Activated naive CD4-positive, alpha-beta T cell treated with anti-CD3 and anti-CD28 coated beads, Interleukin-2, amount 10 ng/mL, durations not matched to agents 7 days and 5 days (primary cell): ENCODE measurements around the gene MSRB2.
"Not testable (repeated sequence)": the region's sequence is repeated elsewhere in the genome, so short reads cannot be mapped to it uniquely, and the experiment has no call there.

Experiments used
- CTCF ChIA-PET: fragments of 350-600 bp; sonication (Branson Sonifier 250); formaldehyde crosslinking; loops from one replicate; lab custom pipeline; 2021; ENCODE audit warnings: antibody characterized with exemption; lab: Charles Lee
- DNase-seq: peaks from one replicate; pipeline ENCODE4 v3.0.0-alpha.2; 2020
- H3K27ac Mint-ChIP-seq: one replicate; pipeline ENCODE4 v1.8.0; 2021; ENCODE audit warnings: mild to moderate bottlenecking, moderate library complexity, mixed read lengths
- H3K27me3 Mint-ChIP-seq: one replicate; pipeline ENCODE4 v1.8.0; 2021; ENCODE audit warnings: mild to moderate bottlenecking, mixed read lengths
- H3K36me3 Mint-ChIP-seq: one replicate; pipeline ENCODE4 v1.8.0; 2021; ENCODE audit warnings: mixed read lengths
- H3K4me1 Mint-ChIP-seq: one replicate; pipeline ENCODE4 v1.8.0; 2021; ENCODE audit warnings: mixed read lengths
- H3K4me3 Mint-ChIP-seq: one replicate; pipeline ENCODE4 v1.8.0; 2021; ENCODE audit warnings: mild to moderate bottlenecking, moderate library complexity, mixed read lengths
- H3K9me3 Mint-ChIP-seq: one replicate; pipeline ENCODE4 v1.8.0; 2021; ENCODE audit warnings: mixed read lengths

MSRB2 gene

DNA sequence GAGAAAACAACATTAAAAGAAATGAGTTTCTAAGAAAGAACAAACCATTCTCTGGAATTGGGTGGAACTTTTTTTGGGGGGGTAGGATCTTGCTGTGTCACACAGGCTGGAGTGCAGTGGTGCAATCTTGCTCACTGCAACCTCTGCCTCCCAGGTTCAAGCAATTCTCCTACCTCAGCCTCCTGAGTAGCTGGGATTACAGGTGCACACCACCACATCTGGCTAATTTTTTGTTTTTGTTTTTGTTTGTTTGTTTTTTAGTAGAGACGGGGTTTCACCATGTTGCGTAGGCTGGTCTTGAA, 30.6 kb upstream of the MSRB2 start:
- H3K4me3 Mint-ChIP-seq, H3K4me1 Mint-ChIP-seq, H3K27ac Mint-ChIP-seq, DNase-seq, CTCF ChIA-PET, H3K36me3 Mint-ChIP-seq, H3K9me3 Mint-ChIP-seq: not testable (repeated sequence)
- peaks cover 21% of the 10 kb centered on the region for H3K27me3 Mint-ChIP-seq

DNA sequence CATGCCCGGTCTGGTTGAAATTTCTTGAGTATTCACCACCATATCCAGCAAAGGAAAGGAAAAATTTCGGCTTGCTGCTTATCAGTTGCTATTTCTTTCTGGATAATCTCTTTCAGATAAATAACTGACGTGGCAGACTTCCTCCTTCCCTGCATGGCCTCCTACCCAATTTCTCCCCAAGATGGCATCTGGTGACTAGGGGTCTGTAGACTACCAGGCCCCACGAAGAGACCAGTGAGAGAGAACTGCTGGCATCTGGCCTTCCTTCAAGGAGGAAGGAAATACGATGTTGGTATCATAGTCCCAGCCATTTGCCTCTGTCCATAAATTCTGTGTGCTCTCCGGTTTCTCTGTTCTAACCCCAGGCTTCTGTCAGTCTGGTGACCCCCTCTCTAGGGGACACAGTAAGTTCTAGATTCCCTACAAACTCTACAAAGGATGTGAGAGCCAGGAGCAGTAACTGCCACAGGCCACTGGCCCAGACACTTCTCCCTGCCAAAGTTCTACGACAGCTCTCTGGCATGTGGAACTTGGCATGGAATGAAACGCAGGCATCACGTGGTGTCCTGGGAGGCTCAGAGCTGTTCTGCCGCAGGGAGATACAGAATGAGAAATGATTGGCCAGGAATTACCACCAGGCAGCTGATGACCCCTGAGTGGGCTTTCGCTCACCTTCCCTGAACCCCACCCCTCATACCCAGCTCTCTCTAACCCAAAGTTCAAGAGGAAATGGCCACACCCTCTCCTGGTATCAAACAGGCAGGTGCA, 30.0 kb upstream of the MSRB2 start:
- Mint-ChIP-seq H3K4me1 (no peaks in the 10 kb centered on the region), H3K9me3 (no peaks in the 10 kb centered on the region), H3K27ac (no peak overlapping the region), H3K27me3 (peaks cover 17% of the 10 kb centered on the region), H3K4me3 (no peak overlapping the region), H3K36me3 (no peaks in the 10 kb centered on the region)
- no peak for DNase-seq
- CTCF ChIA-PET: no interaction called here

DNA sequence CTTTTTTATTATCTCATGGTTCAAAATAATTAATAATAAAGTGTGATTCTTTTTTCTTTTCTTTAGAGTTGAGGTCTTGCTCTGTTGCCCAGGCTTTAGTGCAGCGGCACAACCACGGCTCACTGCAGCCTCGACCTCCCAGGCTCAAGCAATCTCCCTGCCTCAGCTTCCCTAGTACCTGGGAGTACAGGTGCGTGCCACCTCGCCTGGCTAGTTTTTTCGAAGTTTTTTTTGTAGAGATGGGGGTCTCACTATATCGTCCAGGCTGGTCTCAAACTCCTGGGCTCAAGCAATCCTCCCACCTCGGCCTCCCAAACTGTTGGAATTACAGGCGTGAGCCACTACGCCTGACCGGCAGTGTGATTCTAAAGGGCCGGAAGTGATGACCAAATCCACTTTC, 28.0 kb upstream of the MSRB2 start:
- Mint-ChIP-seq H3K27ac (no peak overlapping the region), H3K9me3 (no peaks in the 10 kb centered on the region), H3K27me3 (peaks cover 4% of the 10 kb centered on the region), H3K36me3 (no peaks in the 10 kb centered on the region), H3K4me1 (no peaks in the 10 kb centered on the region), H3K4me3 (no peak overlapping the region)
- CTCF ChIA-PET: no interaction called here
- no peak for DNase-seq

DNA sequence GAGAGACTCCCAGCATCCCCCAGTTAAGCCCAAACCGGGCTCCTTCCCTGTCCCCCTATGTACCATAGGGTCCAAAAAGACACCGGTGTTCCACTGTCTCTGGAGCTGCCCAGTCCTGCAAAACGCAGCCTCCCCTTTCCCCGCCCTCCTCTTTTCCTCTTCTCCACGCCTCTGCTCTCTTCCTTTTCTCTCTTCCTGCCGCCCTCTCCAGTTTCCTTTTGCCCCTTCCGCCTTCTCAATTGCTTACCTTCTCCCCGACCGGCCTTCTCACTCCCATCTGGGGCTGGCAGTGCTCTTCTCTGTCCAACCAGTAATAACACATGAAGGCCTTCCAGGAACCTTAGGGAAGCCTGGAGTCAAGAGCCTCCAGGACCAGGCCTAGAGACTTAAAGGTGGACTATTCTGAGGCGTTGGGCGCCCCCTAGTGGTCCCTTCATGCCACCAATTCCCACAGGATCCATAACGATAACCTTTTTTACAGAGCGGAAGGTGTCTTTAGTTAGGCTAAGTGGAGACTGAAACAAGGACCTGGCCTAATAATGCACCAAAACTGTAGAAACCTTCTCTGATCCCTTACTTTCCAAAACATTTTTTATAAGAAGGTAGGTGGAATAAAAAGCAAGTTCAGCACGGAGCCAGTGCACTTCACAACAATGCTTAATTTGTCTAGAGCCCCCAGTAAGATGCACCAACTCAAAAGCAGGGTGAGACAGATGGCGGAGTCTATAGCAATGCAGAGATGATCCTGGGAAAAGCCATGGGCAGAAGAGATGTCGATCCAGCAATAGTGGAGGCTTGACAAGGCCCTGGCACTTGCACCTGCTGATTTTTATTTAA, 27.2 kb upstream of the MSRB2 start:
- H3K27ac Mint-ChIP-seq: no peak overlapping the region
- no peaks in the 10 kb centered on the region for H3K36me3 Mint-ChIP-seq
- H3K4me3 Mint-ChIP-seq: no peak overlapping the region
- peaks cover 4% of the 10 kb centered on the region for H3K27me3 Mint-ChIP-seq
- H3K4me1 Mint-ChIP-seq: no peaks in the 10 kb centered on the region
- no peaks in the 10 kb centered on the region for H3K9me3 Mint-ChIP-seq
- peak; percentile 72 for DNase-seq
- CTCF ChIA-PET: no interaction called here

DNA sequence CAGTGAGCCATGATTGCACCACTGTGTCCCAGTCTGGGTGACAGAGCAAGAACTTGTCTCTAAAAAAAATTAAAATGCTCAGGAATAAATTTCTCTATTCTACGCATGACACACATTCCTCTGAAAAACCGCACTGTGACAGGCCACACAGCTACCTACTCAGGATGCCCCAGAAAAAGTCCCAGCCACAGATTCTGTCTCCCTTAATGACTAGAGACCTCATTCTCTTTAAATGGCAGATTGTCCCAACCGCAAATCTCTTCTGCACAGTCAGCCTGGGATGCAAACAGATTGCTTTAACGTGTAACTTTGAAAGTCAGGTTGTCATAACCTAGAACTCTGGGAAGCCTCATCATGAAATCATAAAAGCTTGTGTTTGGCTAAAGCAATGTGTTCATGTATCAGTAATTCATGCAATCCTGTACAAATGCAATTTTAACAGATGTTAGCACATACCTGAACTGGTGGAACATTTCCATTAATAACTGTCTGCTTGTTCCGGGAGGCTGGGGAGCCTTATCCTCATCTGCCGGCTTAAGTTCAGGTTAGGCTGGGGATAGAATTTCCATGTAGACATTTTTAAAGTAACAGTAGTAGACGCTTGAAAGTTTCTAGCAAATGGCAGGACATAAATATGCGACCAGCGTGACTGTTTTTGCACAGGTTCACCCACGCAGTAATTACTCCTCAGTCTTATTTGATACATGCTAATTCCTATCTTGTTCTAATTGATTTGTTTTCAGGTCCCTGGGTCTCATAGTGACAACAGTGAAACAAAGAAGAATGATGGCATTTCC, 26.2 kb upstream of the MSRB2 start:
- Mint-ChIP-seq H3K27ac (no peak overlapping the region), H3K9me3 (no peaks in the 10 kb centered on the region), H3K4me3 (no peak overlapping the region), H3K36me3 (no peaks in the 10 kb centered on the region), H3K27me3 (peaks cover 5% of the 10 kb centered on the region), H3K4me1 (no peaks in the 10 kb centered on the region)
- CTCF ChIA-PET: no interaction called here
- no peak for DNase-seq

DNA sequence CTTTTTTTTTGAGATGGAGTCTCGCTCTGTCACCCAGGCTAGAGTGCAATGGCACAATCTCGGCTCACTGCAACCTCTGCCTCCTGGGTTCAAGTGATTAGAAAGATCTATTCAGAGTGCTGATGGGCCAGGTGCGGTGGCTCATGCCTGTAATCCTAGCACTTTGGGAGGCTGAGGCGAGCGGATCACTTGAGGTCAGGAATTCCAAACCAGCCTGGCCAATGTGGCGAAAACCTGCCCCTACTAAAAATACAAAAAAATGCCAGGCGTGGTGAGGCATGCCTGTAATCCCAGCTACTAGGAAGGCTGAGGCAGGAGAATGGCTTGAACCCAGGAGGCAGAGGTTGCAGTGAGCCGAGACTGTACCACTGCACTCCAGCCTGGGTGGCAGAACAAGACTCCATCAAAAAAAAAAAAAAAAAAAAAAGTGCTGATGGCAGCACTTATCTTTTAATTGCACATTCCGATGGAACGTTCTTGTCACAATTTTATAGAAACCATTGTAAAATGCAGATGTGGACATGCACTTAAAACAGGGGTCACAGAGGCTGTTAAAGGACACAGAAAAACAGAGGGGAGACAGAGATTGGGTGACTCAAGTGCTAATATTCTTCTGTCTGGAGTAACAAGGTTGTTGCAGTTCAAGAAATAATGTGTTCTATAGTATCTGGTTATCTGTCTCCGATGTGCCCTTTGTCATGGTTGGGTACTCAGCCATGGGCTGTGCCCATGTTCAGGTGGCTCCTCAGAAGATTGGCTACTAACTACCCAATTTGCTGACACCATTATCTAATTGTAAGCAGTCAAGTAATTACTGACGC, 25.1 kb upstream of the MSRB2 start:
- not testable (repeated sequence) for H3K36me3 Mint-ChIP-seq, H3K27me3 Mint-ChIP-seq, H3K4me1 Mint-ChIP-seq, H3K9me3 Mint-ChIP-seq, H3K4me3 Mint-ChIP-seq, H3K27ac Mint-ChIP-seq, DNase-seq
- CTCF ChIA-PET: interaction anchor here (1.0 kb wide), 1 partner anchor 1077 kb away, joined by 3 read pairs; no protein-coding TSS in a partner anchor

DNA sequence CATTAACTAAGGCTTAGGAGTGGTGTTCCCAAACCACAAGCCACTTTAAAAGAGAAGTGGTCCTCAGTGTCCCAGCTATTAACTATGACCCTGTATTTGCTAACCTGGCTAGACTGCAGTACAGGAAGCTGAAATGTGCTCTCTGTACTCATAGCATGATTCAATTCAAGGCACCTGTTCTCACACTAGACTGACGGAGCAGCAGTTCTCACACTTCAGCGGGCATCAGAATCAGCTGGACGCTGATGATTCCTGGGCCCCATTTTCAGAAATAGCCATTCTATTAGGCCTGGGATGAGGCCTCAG, 24.5 kb upstream of the MSRB2 start:
- CTCF ChIA-PET: interaction anchor here (1.0 kb wide), 1 partner anchor 1078 kb away, joined by 3 read pairs; no protein-coding TSS in a partner anchor

DNA sequence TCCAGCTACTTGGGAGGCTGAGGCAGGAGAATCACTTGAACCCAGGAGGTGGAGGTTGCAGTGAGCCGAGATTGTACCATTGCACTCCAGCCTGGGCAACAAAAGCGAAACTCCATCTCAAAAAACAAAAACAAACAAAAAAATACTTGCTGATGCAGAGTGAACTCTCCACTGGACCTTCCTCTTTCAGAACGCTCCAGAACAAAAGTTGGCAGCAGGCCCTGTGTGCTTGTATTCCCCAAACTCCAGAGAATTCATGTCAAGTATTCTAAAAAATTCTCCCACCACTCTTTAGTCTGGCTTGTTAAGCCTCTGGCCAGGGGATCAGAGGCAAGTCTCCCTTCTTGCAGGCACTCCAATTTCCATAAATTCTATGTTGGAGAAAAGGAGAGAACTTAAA, 22.8 kb upstream of the MSRB2 start:
- not testable (repeated sequence) for H3K27ac Mint-ChIP-seq

More for the DNA sequence above, 24.5 kb upstream of the MSRB2 start:
- no peaks in the 10 kb centered on the region for H3K4me1 Mint-ChIP-seq
- H3K4me3 Mint-ChIP-seq: no peak overlapping the region
- no peak for DNase-seq
- H3K27me3 Mint-ChIP-seq: peaks cover 7% of the 10 kb centered on the region
- no peaks in the 10 kb centered on the region for H3K9me3 Mint-ChIP-seq
- no peak overlapping the region for H3K27ac Mint-ChIP-seq
- H3K36me3 Mint-ChIP-seq: no peaks in the 10 kb centered on the region

DNA sequence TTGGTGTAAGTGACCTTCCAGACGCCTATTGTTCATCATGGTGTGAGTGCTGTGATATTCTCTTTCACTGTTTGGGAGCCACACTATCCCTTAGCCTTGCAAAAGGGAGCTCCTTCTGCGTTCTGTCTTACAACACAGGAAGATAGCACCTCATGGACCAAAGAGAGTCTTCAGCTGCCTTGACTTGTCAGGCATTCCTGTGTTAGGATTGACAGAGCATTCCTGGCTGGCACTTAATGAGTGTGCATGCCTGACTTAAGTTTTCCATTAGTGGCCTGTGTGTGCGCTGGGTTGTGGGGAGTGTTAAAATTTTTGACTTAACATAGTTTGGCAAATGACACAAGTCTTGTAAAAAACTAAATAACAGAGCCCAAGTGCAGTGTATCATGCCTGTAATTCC, 21.9 kb upstream of the MSRB2 start:
- DNase-seq: no peak
- CTCF ChIA-PET: no interaction called here
- H3K27me3 Mint-ChIP-seq: peaks cover 13% of the 10 kb centered on the region
- H3K36me3 Mint-ChIP-seq: no peaks in the 10 kb centered on the region
- no peaks in the 10 kb centered on the region for H3K4me1 Mint-ChIP-seq
- no peaks in the 10 kb centered on the region for H3K9me3 Mint-ChIP-seq
- no peak overlapping the region for H3K4me3 Mint-ChIP-seq
- H3K27ac Mint-ChIP-seq: no peak overlapping the region

More for the DNA sequence above, 22.8 kb upstream of the MSRB2 start:
- DNase-seq, H3K4me3 Mint-ChIP-seq, H3K9me3 Mint-ChIP-seq, H3K4me1 Mint-ChIP-seq, CTCF ChIA-PET, H3K36me3 Mint-ChIP-seq: not testable (repeated sequence)
- peaks cover 13% of the 10 kb centered on the region for H3K27me3 Mint-ChIP-seq

DNA sequence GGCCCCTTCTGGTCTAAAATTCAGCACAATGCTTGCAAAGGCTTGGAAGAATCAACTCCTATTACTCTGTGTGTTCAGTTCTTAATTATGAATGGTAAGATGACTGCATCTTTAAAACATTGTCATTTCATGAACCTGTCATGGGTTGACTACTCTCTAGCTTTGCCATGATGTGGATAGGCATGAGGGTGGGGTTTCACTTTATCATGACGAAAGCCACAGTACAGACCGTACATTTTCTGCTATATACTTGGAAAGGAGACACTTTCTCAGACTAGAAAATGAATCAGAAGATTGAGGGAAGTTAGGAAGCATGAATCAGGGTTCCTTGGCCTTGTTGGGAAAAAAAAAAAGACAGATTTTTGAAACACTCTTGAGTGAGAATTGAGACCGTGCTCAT, 19.7 kb upstream of the MSRB2 start:
- H3K36me3 Mint-ChIP-seq: no peaks in the 10 kb centered on the region
- CTCF ChIA-PET: no interaction called here
- peaks cover 22% of the 10 kb centered on the region for H3K27me3 Mint-ChIP-seq
- H3K4me1 Mint-ChIP-seq: no peaks in the 10 kb centered on the region
- no peak overlapping the region for H3K4me3 Mint-ChIP-seq
- DNase-seq: no peak
- H3K9me3 Mint-ChIP-seq: no peaks in the 10 kb centered on the region
- no peak overlapping the region for H3K27ac Mint-ChIP-seq

DNA sequence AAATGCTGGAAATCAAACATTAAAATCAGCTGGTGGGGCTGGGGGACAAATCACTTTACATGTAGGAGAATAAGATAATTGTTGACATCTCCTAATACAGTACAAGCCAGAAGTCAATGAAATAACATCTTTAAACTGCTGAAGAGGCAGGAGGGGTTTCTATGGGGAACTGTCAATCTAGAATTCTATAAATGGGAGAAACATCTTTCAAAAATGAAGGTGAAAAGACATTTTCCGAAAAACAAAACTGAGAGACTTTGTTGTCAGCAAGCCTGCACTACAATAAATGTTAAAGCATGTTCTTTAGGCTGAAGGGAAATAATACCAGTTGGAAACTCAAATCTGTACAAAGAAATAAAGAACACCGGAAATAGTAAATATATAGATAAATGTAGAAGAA, 17.3 kb upstream of the MSRB2 start:
- H3K4me3 Mint-ChIP-seq: no peak overlapping the region
- no peaks in the 10 kb centered on the region for H3K36me3 Mint-ChIP-seq

DNA sequence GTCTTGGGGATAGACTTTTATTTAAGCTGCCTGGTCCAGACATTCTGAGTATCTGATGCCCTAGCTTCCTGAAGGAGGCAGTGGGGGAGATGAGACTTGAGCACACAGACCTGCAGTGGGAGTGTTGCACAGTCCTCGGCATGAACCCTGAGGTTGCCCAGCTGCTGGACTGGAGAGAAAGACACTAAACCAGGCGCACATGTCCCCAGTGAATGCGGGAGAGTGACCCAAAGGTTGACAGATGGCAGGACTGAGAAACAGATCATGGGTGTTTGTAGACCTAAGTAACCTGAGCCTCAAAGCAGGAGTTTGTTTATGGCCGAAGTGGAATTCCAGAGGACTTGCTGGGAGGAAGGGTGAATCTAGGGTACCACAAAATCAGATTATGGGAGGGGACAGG, 15.7 kb upstream of the MSRB2 start:
- Mint-ChIP-seq H3K27me3 (peaks cover 30% of the 10 kb centered on the region), H3K4me1 (no peaks in the 10 kb centered on the region), H3K9me3 (no peaks in the 10 kb centered on the region), H3K27ac (no peak overlapping the region), H3K36me3 (no peaks in the 10 kb centered on the region), H3K4me3 (no peak overlapping the region)
- CTCF ChIA-PET: no interaction called here
- DNase-seq: no peak

More for the DNA sequence above, 17.3 kb upstream of the MSRB2 start:
- no peak for DNase-seq
- no peaks in the 10 kb centered on the region for H3K4me1 Mint-ChIP-seq
- CTCF ChIA-PET: no interaction called here
- H3K9me3 Mint-ChIP-seq: no peaks in the 10 kb centered on the region
- H3K27ac Mint-ChIP-seq: no peak overlapping the region
- H3K27me3 Mint-ChIP-seq: peaks cover 34% of the 10 kb centered on the region

DNA sequence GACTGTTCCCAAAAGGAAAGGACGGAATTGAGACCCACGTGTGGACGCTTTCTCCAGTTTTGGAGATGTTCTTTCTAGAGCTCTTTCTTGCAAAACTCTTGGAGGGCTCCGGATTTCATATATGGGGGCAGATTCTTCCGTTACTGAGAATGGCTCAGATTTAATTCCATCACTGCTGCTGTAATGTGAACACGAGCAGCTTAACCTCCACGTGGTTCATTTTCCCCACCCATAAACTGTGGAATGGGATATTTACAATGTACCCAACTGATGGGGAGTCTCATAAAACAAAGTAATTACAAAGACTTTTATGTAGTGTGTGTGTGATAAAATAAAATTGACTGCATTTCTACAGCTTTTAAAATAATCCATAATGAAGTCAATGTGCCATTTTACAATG, 15.1 kb upstream of the MSRB2 start:
- no peak overlapping the region for H3K4me3 Mint-ChIP-seq
- CTCF ChIA-PET: interaction anchor here (1.0 kb wide), 1 partner anchor 213 kb away, joined by 4 read pairs; no protein-coding TSS in a partner anchor
- no peak overlapping the region for H3K27ac Mint-ChIP-seq
- DNase-seq: no peak
- H3K9me3 Mint-ChIP-seq: no peaks in the 10 kb centered on the region
- no peaks in the 10 kb centered on the region for H3K4me1 Mint-ChIP-seq
- no peaks in the 10 kb centered on the region for H3K36me3 Mint-ChIP-seq
- H3K27me3 Mint-ChIP-seq: peaks cover 30% of the 10 kb centered on the region
